Measurements from ENCODE around the gene PDE4B. TPM values are rescaled to one million over a fixed set of nuclear protein-coding genes. Genes with fewer than 3 reads are reported as not detected.

Gene PDE4B
- total RNA-seq, 1 experiment from 2014 or later, result not detected

DNA sequence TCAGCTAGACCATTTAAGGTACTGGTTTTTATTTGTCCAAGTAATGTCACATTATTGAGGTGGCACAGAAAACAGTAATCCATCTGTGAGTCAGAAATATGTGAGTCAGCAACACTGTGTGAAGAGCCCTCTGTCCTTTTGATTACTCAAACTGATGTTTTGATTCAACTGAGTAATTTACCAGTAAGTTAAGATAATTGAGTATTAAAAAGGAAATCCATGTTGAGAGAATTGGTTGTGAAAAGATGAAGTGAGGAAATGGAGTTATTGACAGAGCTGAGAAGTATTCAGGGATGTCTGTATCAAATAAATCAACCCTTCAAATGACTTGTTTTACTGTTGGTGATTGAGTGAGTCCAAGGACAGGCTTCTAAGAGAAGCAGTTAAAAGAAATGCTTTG lies 438.5 kb downstream of the PDE4B start:
- H3K27me3 ChIP-seq (replicated peaks; ENCODE audit: control insufficient read depth, insufficient read depth, low read length), result no peaks in the 10 kb centered on the region
- no TSS peak for BruUV-seq (replicated peaks)
- TF ChIP-seq, protein P1, sequence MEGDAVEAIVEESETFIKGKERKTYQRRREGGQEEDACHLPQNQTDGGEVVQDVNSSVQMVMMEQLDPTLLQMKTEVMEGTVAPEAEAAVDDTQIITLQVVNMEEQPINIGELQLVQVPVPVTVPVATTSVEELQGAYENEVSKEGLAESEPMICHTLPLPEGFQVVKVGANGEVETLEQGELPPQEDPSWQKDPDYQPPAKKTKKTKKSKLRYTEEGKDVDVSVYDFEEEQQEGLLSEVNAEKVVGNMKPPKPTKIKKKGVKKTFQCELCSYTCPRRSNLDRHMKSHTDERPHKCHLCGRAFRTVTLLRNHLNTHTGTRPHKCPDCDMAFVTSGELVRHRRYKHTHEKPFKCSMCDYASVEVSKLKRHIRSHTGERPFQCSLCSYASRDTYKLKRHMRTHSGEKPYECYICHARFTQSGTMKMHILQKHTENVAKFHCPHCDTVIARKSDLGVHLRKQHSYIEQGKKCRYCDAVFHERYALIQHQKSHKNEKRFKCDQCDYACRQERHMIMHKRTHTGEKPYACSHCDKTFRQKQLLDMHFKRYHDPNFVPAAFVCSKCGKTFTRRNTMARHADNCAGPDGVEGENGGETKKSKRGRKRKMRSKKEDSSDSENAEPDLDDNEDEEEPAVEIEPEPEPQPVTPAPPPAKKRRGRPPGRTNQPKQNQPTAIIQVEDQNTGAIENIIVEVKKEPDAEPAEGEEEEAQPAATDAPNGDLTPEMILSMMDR (IDR thresholded peaks at IDR 0.05; ENCODE audit: insufficient read depth in 1 of 2, low read depth in 1 of 2, low read length in 1 of 2, severe bottlenecking in 1 of 2, unreplicated experiment in 1 of 2), result no peak
- DNase-seq, result no peak
- no peak overlapping the region for H3K4me3 ChIP-seq (ENCODE audit: low read depth, low read length)
- intact Hi-C loops (cut with micrococcal nuclease; ENCODE audit: unreplicated experiment), result no loop called here
- ChIA-PET POLR2A (no interaction called here), CTCF (no interaction called here)
- no peaks in the 10 kb centered on the region for H3K9me3 ChIP-seq
- H3K9me3 Mint-ChIP-seq (ENCODE audit: unreplicated experiment), result no peaks in the 10 kb centered on the region
- H3K4me3 Mint-ChIP-seq (ENCODE audit: unreplicated experiment), result no peak overlapping the region
- no peaks in the 10 kb centered on the region for H3K36me3 Mint-ChIP-seq (ENCODE audit: insufficient read depth, unreplicated experiment)
- H3K36me3 ChIP-seq (ENCODE audit: control insufficient read depth, insufficient read depth, low read length), result no peaks in the 10 kb centered on the region
- no peak overlapping the region for H3K27ac Mint-ChIP-seq (ENCODE audit: unreplicated experiment)
- peaks cover 3% of the 10 kb centered on the region for H3K27me3 Mint-ChIP-seq (ENCODE audit: insufficient read depth, unreplicated experiment)
- no peaks in the 10 kb centered on the region for H3K4me1 ChIP-seq
- no peaks in the 10 kb centered on the region for H3K4me1 Mint-ChIP-seq (ENCODE audit: low read depth, unreplicated experiment)

DNA sequence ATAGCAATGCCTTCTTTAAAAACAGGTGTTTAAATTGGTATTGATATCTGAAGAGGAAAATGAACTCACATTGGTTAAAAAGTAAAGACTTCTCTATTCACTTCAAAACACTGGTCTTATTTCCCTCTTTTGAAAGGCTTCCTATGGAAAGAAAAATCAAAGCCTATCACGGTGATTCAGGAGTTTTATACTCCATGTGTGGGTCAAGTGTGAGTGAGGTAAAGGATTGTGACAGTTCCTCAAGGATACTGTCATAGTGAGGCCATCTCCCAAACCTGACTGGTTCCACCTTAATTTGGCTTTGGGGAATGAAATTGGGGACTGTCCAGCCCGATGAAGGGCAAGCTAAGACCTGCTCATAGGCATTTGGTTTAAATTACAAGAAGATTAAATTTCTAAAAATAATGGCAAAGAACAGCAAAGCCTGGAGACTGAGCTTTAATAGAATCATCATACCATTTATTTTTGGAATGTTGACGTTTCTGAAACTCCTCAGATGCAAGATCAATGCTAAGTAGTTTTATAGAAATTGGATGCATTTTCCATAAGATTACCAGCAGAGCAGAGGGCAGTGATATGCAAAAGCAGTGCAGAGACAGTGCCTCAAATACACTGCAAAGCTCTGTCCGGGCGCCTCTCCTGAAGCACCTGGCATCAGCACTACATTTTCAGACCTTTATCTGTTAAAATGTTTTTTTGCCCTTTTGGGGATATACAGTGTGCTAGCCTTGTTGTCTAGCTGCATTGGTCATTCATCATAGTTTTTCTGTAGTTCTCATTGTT lies 439.2 kb downstream of the PDE4B start:
- H3K4me3 Mint-ChIP-seq (ENCODE audit: unreplicated experiment), result no peak overlapping the region
- H3K4me1 ChIP-seq, result no peaks in the 10 kb centered on the region
- H3K36me3 Mint-ChIP-seq (ENCODE audit: insufficient read depth, unreplicated experiment), result no peaks in the 10 kb centered on the region
- ChIA-PET CTCF (no interaction called here), POLR2A (no interaction called here)
- H3K4me3 ChIP-seq (ENCODE audit: low read depth, low read length), result no peak overlapping the region
- no TSS peak for BruUV-seq (replicated peaks)
- H3K27me3 ChIP-seq (replicated peaks; ENCODE audit: control insufficient read depth, insufficient read depth, low read length), result no peaks in the 10 kb centered on the region
- H3K36me3 ChIP-seq (ENCODE audit: control insufficient read depth, insufficient read depth, low read length), result no peaks in the 10 kb centered on the region
- TF ChIP-seq, protein P1 (IDR thresholded peaks at IDR 0.05; ENCODE audit: insufficient read depth in 1 of 2, low read depth in 1 of 2, low read length in 1 of 2, severe bottlenecking in 1 of 2, unreplicated experiment in 1 of 2), result no peak
- H3K9me3 ChIP-seq, result no peaks in the 10 kb centered on the region
- H3K27ac Mint-ChIP-seq (ENCODE audit: unreplicated experiment), result no peak overlapping the region
- peaks cover 3% of the 10 kb centered on the region for H3K27me3 Mint-ChIP-seq (ENCODE audit: insufficient read depth, unreplicated experiment)
- no peaks in the 10 kb centered on the region for H3K4me1 Mint-ChIP-seq (ENCODE audit: low read depth, unreplicated experiment)
- no peaks in the 10 kb centered on the region for H3K9me3 Mint-ChIP-seq (ENCODE audit: unreplicated experiment)
- no peak for DNase-seq
- intact Hi-C loops (cut with micrococcal nuclease; ENCODE audit: unreplicated experiment), result no loop called here

DNA sequence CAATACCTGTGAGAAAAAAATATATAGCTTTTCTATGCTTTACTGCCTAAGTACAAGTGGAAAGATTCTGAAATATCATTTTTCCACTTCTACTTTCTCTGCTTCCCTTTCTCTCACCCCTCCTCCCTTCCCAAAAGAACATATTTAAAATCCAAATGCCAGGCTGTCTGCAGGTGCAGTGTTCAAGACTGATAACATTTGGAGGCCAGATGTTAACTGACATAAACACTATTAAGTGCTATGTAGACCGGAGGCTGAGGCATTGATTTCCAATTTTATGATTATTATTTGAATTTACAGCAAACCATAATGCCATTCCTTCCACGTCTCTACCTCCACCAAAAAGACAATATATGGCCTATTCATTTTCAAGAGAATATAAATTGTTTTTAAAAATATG lies 444.3 kb downstream of the PDE4B start:
- H3K9me3 Mint-ChIP-seq (ENCODE audit: unreplicated experiment), result no peaks in the 10 kb centered on the region
- H3K36me3 ChIP-seq (ENCODE audit: control insufficient read depth, insufficient read depth, low read length), result no peaks in the 10 kb centered on the region
- H3K4me3 ChIP-seq (ENCODE audit: low read depth, low read length), result no peak overlapping the region
- H3K4me1 ChIP-seq, result no peaks in the 10 kb centered on the region
- no peaks in the 10 kb centered on the region for H3K27me3 ChIP-seq (replicated peaks; ENCODE audit: control insufficient read depth, insufficient read depth, low read length)
- H3K27ac Mint-ChIP-seq (ENCODE audit: unreplicated experiment), result no peak overlapping the region
- BruUV-seq (replicated peaks), result no TSS peak
- ChIA-PET CTCF (no interaction called here), POLR2A (no interaction called here)
- H3K27me3 Mint-ChIP-seq (ENCODE audit: insufficient read depth, unreplicated experiment), result peaks cover 11% of the 10 kb centered on the region
- TF ChIP-seq, protein P1 (IDR thresholded peaks at IDR 0.05; ENCODE audit: insufficient read depth in 1 of 2, low read depth in 1 of 2, low read length in 1 of 2, severe bottlenecking in 1 of 2, unreplicated experiment in 1 of 2), result no peak
- intact Hi-C loops (cut with micrococcal nuclease; ENCODE audit: unreplicated experiment), result no loop called here
- no peak for DNase-seq
- no peaks in the 10 kb centered on the region for H3K4me1 Mint-ChIP-seq (ENCODE audit: low read depth, unreplicated experiment)
- H3K36me3 Mint-ChIP-seq (ENCODE audit: insufficient read depth, unreplicated experiment), result no peaks in the 10 kb centered on the region
- no peaks in the 10 kb centered on the region for H3K9me3 ChIP-seq
- no peak overlapping the region for H3K4me3 Mint-ChIP-seq (ENCODE audit: unreplicated experiment)
